Endometrial microvascular endothelial cells (primary cell): ENCODE measurements around the gene ENTPD2. TPM values are rescaled to one million over a fixed set of nuclear protein-coding genes. Genes with fewer than 3 reads are reported as not detected.

Experiments
- in situ Hi-C: cut with HindIII; loops from 2 replicates; pipeline ENCODE4 v1.10.0; 2017; ENCODE audit warnings: low sequenced_read_pairs, low pct_unique_long_range_greater_than_20kb; ENCODE audit errors: inconsistent ontology term
- total RNA-seq: library from RNA; depleted of rRNA; stranded (reverse); fragments of >200 nt; gene quantifications from one replicate; pipeline ENCODE4 v1.2.3, GENCODE V29; 2015; ENCODE audit errors: inconsistent ontology term

ENTPD2 gene
- total RNA-seq, 1 donor from 2014 or later, result not detected

- in situ Hi-C loops, result no loop called here
Observed at GRCh38 chr9:137051145-137051724, 2.6 kb downstream of the ENTPD2 start.

- in situ Hi-C loops, result no loop called here
Observed at GRCh38 chr9:137050570-137050969, 3.3 kb downstream of the ENTPD2 start.

GRCh38 chr9:137049544-137050449 lies 4.1 kb downstream of the ENTPD2 start:
- in situ Hi-C loops, result no loop called here

- in situ Hi-C loops, result no loop called here
Observed at GRCh38 chr9:137048655-137049543, 5.0 kb downstream of the ENTPD2 start.

GRCh38 chr9:137046088-137046787 lies 7.6 kb downstream of the ENTPD2 start, which contains the start of gene NPDC1:
NPDC1 (minus strand) TSS chr9:137046177; CDS start chr9:137045989, 188 bp downstream.
- in situ Hi-C loops, result no loop called here

GRCh38 chr9:137045294-137046087 lies 8.4 kb downstream of the ENTPD2 start:
- in situ Hi-C loops, result no loop called here

- in situ Hi-C loops, result no loop called here
Observed at GRCh38 chr9:137044502-137045177, 9.2 kb downstream of the ENTPD2 start.

GRCh38 chr9:137044037-137044436 lies 9.8 kb downstream of the ENTPD2 start:
- in situ Hi-C loops, result no loop called here

- in situ Hi-C loops, result no loop called here
Observed at GRCh38 chr9:137042751-137043727, 10.8 kb downstream of the ENTPD2 start.

GRCh38 chr9:137041124-137041523 lies 12.7 kb downstream of the ENTPD2 start:
- in situ Hi-C loops, result no loop called here

- in situ Hi-C loops, result no loop called here
Observed at GRCh38 chr9:137040568-137040967, 13.3 kb downstream of the ENTPD2 start.

- in situ Hi-C loops, result no loop called here
Observed at GRCh38 chr9:137039611-137040366, 14.1 kb downstream of the ENTPD2 start.

GRCh38 chr9:137038916-137039315 lies 14.9 kb downstream of the ENTPD2 start:
- in situ Hi-C loops, result no loop called here

GRCh38 chr9:137037483-137037882 lies 16.4 kb downstream of the ENTPD2 start:
- in situ Hi-C loops, result no loop called here

- in situ Hi-C loops, result no loop called here
Observed at GRCh38 chr9:137037035-137037434, 16.8 kb downstream of the ENTPD2 start.

GRCh38 chr9:137035937-137036336 lies 17.9 kb downstream of the ENTPD2 start:
- in situ Hi-C loops, result no loop called here
